ENCODE results near the gene CSDE1. TPM values are rescaled to one million over a fixed set of nuclear protein-coding genes. Genes with fewer than 3 reads are reported as not detected.
A peak's percentile ranks its signal among the peaks of the same experiment; 100 is the strongest.

Gene CSDE1
- polyA plus RNA-seq, 1 donor: 465 TPM

GRCh38 chr1:114749835-114750234 is 7.9 kb downstream of the CSDE1 start:
- DNase-seq (ENCODE audit: low read depth): no peak

GRCh38 chr1:114746450-114747121 is 11.2 kb downstream of the CSDE1 start:
- DNase-seq (ENCODE audit: low read depth): no peak

- DNase-seq (ENCODE audit: low read depth): no peak
Measured at GRCh38 chr1:114745291-114745690, 12.5 kb downstream of the CSDE1 start.

- no peak for DNase-seq (ENCODE audit: low read depth)
Measured at GRCh38 chr1:114741963-114742746, 15.6 kb downstream of the CSDE1 start.

GRCh38 chr1:114740331-114740730 is 17.5 kb downstream of the CSDE1 start:
- DNase-seq (ENCODE audit: low read depth): no peak

- DNase-seq (ENCODE audit: low read depth): no peak
Measured at GRCh38 chr1:114737314-114737849, 20.4 kb downstream of the CSDE1 start.

GRCh38 chr1:114735479-114735878 is 22.3 kb downstream of the CSDE1 start:
- no peak for DNase-seq (ENCODE audit: low read depth)

GRCh38 chr1:114729782-114730181 is 28.0 kb downstream of the CSDE1 start:
- no peak for DNase-seq (ENCODE audit: low read depth)

GRCh38 chr1:114728553-114728952 is 29.2 kb downstream of the CSDE1 start:
- DNase-seq (ENCODE audit: low read depth): no peak

- no peak for DNase-seq (ENCODE audit: low read depth)
Measured at GRCh38 chr1:114725230-114725629, 32.6 kb downstream of the CSDE1 start.

GRCh38 chr1:114723915-114724314 is 33.9 kb downstream of the CSDE1 start:
- DNase-seq (ENCODE audit: low read depth): no peak

GRCh38 chr1:114723457-114723856 is 34.3 kb downstream of the CSDE1 start:
- DNase-seq (ENCODE audit: low read depth): no peak

GRCh38 chr1:114720492-114720891 is 37.3 kb downstream of the CSDE1 start:
- no peak for DNase-seq (ENCODE audit: low read depth)

- no peak for DNase-seq (ENCODE audit: low read depth)
Measured at GRCh38 chr1:114719424-114719787, 38.4 kb downstream of the CSDE1 start.

GRCh38 chr1:114718661-114719423 is 38.9 kb downstream of the CSDE1 start:
- DNase-seq (ENCODE audit: low read depth): no peak

- DNase-seq (ENCODE audit: low read depth): peak; percentile 73
Measured at GRCh38 chr1:114716304-114717170, 41.2 kb downstream of the CSDE1 start, which contains the start of gene NRAS. TSS of gene NRAS (minus strand) at chr1:114716771. CDS start at chr1:114716160, 611 bp downstream.

- DNase-seq (ENCODE audit: low read depth): no peak
Measured at GRCh38 chr1:114715952-114716303, 41.9 kb downstream of the CSDE1 start.

- DNase-seq (ENCODE audit: low read depth): no peak
Measured at GRCh38 chr1:114712977-114713376, 44.8 kb downstream of the CSDE1 start.

- no peak for DNase-seq (ENCODE audit: low read depth)
Measured at GRCh38 chr1:114710360-114710759, 47.4 kb downstream of the CSDE1 start.

GRCh38 chr1:114707604-114708003 is 50.2 kb downstream of the CSDE1 start:
- no peak for DNase-seq (ENCODE audit: low read depth)

- DNase-seq (ENCODE audit: low read depth): no peak
Measured at GRCh38 chr1:114703242-114703641, 54.5 kb downstream of the CSDE1 start.

All from forelimb muscle (tissue), 1 donor.